ENCODE data around the gene MYPOP.

MYPOP gene

DNA sequence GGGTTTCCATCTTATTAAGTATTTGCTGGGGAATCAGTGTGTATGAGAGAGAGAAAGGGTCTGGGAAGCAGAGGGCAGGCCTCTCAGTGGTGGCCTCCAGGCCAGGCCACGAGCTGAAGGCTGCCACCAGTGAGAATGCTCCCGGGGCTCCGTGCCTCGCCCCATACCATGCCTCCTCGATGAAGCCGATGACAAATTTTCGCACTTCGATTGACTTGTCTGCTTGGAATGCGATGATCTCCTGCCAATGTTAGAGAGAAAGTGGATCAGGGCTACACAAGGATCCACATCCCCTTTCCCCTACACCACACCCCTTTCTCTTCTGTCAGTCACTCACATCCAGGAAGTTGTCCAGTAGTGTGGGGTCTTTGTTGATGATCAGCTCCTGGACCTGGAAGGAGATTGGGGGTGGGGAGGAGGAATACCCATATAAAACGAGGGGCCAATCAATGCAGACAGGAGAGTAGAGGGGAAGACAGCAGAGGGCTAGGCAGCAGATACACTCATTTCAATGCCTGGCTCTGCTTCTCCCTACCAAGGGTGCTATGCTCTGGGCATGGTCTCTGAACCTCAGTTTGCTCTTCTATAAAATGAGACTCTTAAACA is 50.2 kb downstream of the MYPOP start:
- no peaks in the 10 kb centered on the region for H3K9me3 ChIP-seq (ENCODE audit: control insufficient read depth, insufficient read depth, low read depth, low read length)
- no peak overlapping the region for H3K4me3 ChIP-seq (ENCODE audit: low read depth, low read length)
- peaks cover 68 to 77% of the 10 kb centered on the region in 2 experiments for H3K36me3 ChIP-seq (ENCODE audit: control insufficient read depth in 2 of 2, insufficient read depth in 1 of 2, low read length in 2 of 2)
- no peaks in the 10 kb centered on the region for H3K4me1 ChIP-seq (ENCODE audit: control insufficient read depth, insufficient read depth, low read length)
- POLR2A ChIA-PET: interaction anchor here (0.5 kb wide), 1 partner anchor 12 kb away, joined by 3 read pairs; the partner anchor contains the start of gene FOXA3
- no peak overlapping the region for H3K27ac ChIP-seq (ENCODE audit: extremely low read depth, low read depth, low read length)
- CTCF ChIA-PET: interaction anchor here (3.1 kb wide), 1 partner anchor 35 kb away, joined by 9 read pairs; no protein-coding TSS in a partner anchor
- TF ChIP-seq BCL11B (tag by site-specific recombination; IDR thresholded peaks at IDR 0.05; ENCODE audit: low read depth) (no peak), PRDM1 (tag by site-specific recombination; IDR thresholded peaks at IDR 0.05) (peak; percentile 76), ZNF121 (tag by site-specific recombination; IDR thresholded peaks at IDR 0.05) (no peak)

DNA sequence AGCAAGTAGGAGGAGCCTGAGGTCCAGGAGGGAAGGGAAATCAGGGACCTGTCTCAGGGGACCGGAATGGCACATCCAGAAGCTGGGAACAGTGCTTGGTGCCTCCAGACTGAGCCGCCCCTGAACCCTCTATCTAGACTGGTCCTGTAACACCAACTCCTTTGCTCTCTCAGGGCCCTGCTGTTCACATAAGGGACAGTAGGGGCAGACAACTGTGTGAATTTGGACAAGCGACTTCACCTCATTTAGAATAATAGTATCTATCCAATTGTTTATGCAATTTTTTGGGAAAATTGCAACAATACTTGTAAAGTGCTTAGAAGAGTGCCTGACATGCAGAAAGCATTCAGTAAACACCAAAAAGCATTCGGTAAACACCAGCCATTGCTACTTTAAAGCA is 53.5 kb downstream of the MYPOP start:
- peaks cover 79 to 97% of the 10 kb centered on the region in 2 experiments for H3K36me3 ChIP-seq (ENCODE audit: control insufficient read depth in 2 of 2, insufficient read depth in 1 of 2, low read length in 2 of 2)
- TF ChIP-seq ZNF426 (tag by site-specific recombination; IDR thresholded peaks at IDR 0.05): no peak
- TF ChIP-seq ZNF211 (tag by site-specific recombination; IDR thresholded peaks at IDR 0.05; ENCODE audit: low read depth): no peak
- no peak for TF ChIP-seq ZNF10 (tag by site-specific recombination; IDR thresholded peaks at IDR 0.05)
- TF ChIP-seq ZNF548 (tag by site-specific recombination; IDR thresholded peaks at IDR 0.05): no peak
- TF ChIP-seq AEBP2 (tag by site-specific recombination; IDR thresholded peaks at IDR 0.05; ENCODE audit: borderline replicate concordance): no peak
- no peak for TF ChIP-seq ZNF26 (tag by site-specific recombination; IDR thresholded peaks at IDR 0.05)
- TF ChIP-seq WT1 (tag by site-specific recombination; IDR thresholded peaks at IDR 0.05): no peak
- TF ChIP-seq, protein P1, sequence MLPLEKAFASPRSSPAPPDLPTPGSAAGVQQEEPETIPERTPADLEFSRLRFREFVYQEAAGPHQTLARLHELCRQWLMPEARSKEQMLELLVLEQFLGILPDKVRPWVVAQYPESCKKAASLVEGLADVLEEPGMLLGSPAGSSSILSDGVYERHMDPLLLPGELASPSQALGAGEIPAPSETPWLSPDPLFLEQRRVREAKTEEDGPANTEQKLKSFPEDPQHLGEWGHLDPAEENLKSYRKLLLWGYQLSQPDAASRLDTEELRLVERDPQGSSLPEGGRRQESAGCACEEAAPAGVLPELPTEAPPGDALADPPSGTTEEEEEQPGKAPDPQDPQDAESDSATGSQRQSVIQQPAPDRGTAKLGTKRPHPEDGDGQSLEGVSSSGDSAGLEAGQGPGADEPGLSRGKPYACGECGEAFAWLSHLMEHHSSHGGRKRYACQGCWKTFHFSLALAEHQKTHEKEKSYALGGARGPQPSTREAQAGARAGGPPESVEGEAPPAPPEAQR (tag by site-specific recombination; IDR thresholded peaks at IDR 0.05): no peak
- no peak for TF ChIP-seq SCRT1 (tag by site-specific recombination; IDR thresholded peaks at IDR 0.05; ENCODE audit: borderline replicate concordance)
- no peak for TF ChIP-seq ZXDB (tag by site-specific recombination; IDR thresholded peaks at IDR 0.05)
- TF ChIP-seq, protein P2, sequence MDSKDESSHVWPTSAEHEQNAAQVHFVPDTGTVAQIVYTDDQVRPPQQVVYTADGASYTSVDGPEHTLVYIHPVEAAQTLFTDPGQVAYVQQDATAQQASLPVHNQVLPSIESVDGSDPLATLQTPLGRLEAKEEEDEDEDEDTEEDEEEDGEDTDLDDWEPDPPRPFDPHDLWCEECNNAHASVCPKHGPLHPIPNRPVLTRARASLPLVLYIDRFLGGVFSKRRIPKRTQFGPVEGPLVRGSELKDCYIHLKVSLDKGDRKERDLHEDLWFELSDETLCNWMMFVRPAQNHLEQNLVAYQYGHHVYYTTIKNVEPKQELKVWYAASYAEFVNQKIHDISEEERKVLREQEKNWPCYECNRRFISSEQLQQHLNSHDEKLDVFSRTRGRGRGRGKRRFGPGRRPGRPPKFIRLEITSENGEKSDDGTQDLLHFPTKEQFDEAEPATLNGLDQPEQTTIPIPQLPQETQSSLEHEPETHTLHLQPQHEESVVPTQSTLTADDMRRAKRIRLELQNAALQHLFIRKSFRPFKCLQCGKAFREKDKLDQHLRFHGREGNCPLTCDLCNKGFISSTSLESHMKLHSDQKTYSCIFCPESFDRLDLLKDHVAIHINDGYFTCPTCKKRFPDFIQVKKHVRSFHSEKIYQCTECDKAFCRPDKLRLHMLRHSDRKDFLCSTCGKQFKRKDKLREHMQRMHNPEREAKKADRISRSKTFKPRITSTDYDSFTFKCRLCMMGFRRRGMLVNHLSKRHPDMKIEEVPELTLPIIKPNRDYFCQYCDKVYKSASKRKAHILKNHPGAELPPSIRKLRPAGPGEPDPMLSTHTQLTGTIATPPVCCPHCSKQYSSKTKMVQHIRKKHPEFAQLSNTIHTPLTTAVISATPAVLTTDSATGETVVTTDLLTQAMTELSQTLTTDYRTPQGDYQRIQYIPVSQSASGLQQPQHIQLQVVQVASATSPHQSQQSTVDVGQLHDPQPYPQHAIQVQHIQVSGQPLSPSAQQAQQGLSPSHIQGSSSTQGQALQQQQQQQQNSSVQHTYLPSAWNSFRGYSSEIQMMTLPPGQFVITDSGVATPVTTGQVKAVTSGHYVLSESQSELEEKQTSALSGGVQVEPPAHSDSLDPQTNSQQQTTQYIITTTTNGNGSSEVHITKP (tag by site-specific recombination; IDR thresholded peaks at IDR 0.05): no peak
- no peak for TF ChIP-seq ZNF664 (tag by site-specific recombination; IDR thresholded peaks at IDR 0.05)
- no peak for TF ChIP-seq ZNF223 (tag by site-specific recombination; IDR thresholded peaks at IDR 0.05)
- TF ChIP-seq ZNF654 (tag by site-specific recombination; IDR thresholded peaks at IDR 0.05; ENCODE audit: low read depth): no peak
- no peak for TF ChIP-seq ZNF777 (tag by site-specific recombination; IDR thresholded peaks at IDR 0.05; ENCODE audit: borderline replicate concordance)
- no peak for TF ChIP-seq ZNF544 (tag by site-specific recombination; IDR thresholded peaks at IDR 0.05)
- TF ChIP-seq ZNF791 (tag by site-specific recombination; IDR thresholded peaks at IDR 0.05): no peak
- TF ChIP-seq ZNF266 (tag by site-specific recombination; IDR thresholded peaks at IDR 0.05; ENCODE audit: low read depth): no peak
- TF ChIP-seq GLIS1 (tag by site-specific recombination; IDR thresholded peaks at IDR 0.05): no peak
- CTCF ChIA-PET: interaction anchor here (0.5 to 2.4 kb wide), 7 partner anchors 9 to 323 kb away, joined by 3 to 18 read pairs (median 6); no protein-coding TSS in a partner anchor

More for the DNA sequence above, 53.5 kb downstream of the MYPOP start:
- no peak overlapping the region for H3K27ac ChIP-seq (ENCODE audit: extremely low read depth, low read depth, low read length)
- no peaks in the 10 kb centered on the region for H3K9me3 ChIP-seq (ENCODE audit: control insufficient read depth, insufficient read depth, low read depth, low read length)
- POLR2A ChIA-PET: no interaction called here
- H3K4me1 ChIP-seq (ENCODE audit: control insufficient read depth, insufficient read depth, low read length): no peaks in the 10 kb centered on the region
- no peak overlapping the region for H3K4me3 ChIP-seq (ENCODE audit: low read depth, low read length)
